ENCODE measurements around the gene ENTPD3.

ENTPD3 gene

GRCh38 chr3:40464339-40465110 lies 77.5 kb downstream of the ENTPD3 start:
- POLR2A ChIA-PET: interaction anchor here (0.6 to 2.9 kb wide), 2 partner anchors 13 to 1489 kb away, joined by 3 to 8 read pairs; partner anchors contain the start of gene ZNF619
- H3K27ac ChIP-seq (ENCODE audit: insufficient read depth in 1 of 2, low read depth in 1 of 2, low read length in 2 of 2, poor library complexity in 1 of 2, severe bottlenecking in 2 of 2): peak overlapping the region in 1 of 2 experiments; percentile 35
- peak in 1 of 3 donors; percentile 39 for DNase-seq
- H3K9me3 ChIP-seq (ENCODE audit: control extremely low read depth in 1 of 5, control insufficient read depth in 4 of 5, insufficient read depth in 2 of 5, low read depth in 1 of 5, low read length in 4 of 5): no peaks in the 10 kb centered on the region
- CTCF ChIA-PET: interaction anchor here (0.5 to 1.3 kb wide), 2 partner anchors 40 to 45 kb away, joined by 3 read pairs; no protein-coding TSS in a partner anchor
- H3K4me1 ChIP-seq (ENCODE audit: control extremely low read depth in 1 of 4, control insufficient read depth in 4 of 4, insufficient read depth in 4 of 4, low read length in 3 of 4): no peaks in the 10 kb centered on the region
- peaks cover 20 to 65% (median 44%) of the 10 kb centered on the region in 4 experiments for H3K36me3 ChIP-seq (ENCODE audit: control insufficient read depth in 4 of 4, insufficient read depth in 4 of 4, low read length in 3 of 4)
- WGBS (ENCODE audit: insufficient coverage): 48% methylated on average over 8 of the region's 9 CpGs
- no peak overlapping the region for H3K4me3 ChIP-seq (ENCODE audit: control insufficient read depth in 1 of 7, extremely low read depth in 1 of 7, insufficient read depth in 4 of 7, low read depth in 2 of 7, low read length in 6 of 7)
- H3K27me3 ChIP-seq (replicated peaks in 2 of 5; ENCODE audit: control insufficient read depth in 4 of 5, insufficient read depth in 5 of 5, low read length in 4 of 5): no peaks in the 10 kb centered on the region

GRCh38 chr3:40465111-40465407 lies 78.1 kb downstream of the ENTPD3 start:
- ChIA-PET CTCF (no interaction called here), POLR2A (interaction anchor here (0.6 to 2.9 kb wide), 2 partner anchors 12 to 1488 kb away, joined by 3 to 8 read pairs; partner anchors contain the start of gene ZNF619)
- no peak for DNase-seq
- Histone ChIP-seq H3K4me1 (ENCODE audit: control extremely low read depth in 1 of 4, control insufficient read depth in 4 of 4, insufficient read depth in 4 of 4, low read length in 3 of 4) (no peaks in the 10 kb centered on the region), H3K36me3 (ENCODE audit: control insufficient read depth in 4 of 4, insufficient read depth in 4 of 4, low read length in 3 of 4) (peaks cover 17 to 61% (median 40%) of the 10 kb centered on the region in 4 experiments), H3K4me3 (ENCODE audit: control insufficient read depth in 1 of 7, extremely low read depth in 1 of 7, insufficient read depth in 4 of 7, low read depth in 2 of 7, low read length in 6 of 7) (no peak overlapping the region), H3K27me3 (replicated peaks in 2 of 5; ENCODE audit: control insufficient read depth in 4 of 5, insufficient read depth in 5 of 5, low read length in 4 of 5) (no peaks in the 10 kb centered on the region), H3K9me3 (ENCODE audit: control extremely low read depth in 1 of 5, control insufficient read depth in 4 of 5, insufficient read depth in 2 of 5, low read depth in 1 of 5, low read length in 4 of 5) (no peaks in the 10 kb centered on the region), H3K27ac (ENCODE audit: insufficient read depth in 1 of 2, low read depth in 1 of 2, low read length in 2 of 2, poor library complexity in 1 of 2, severe bottlenecking in 2 of 2) (no peak overlapping the region)
- 97% methylated on average over 4 of the region's 4 CpGs for WGBS (ENCODE audit: insufficient coverage)

- DNase-seq: no peak
Measured at GRCh38 chr3:40465456-40465855, 78.5 kb downstream of the ENTPD3 start.

GRCh38 chr3:40468018-40468417 lies 81.0 kb downstream of the ENTPD3 start:
- Histone ChIP-seq H3K4me3 (ENCODE audit: control insufficient read depth in 1 of 7, extremely low read depth in 1 of 7, insufficient read depth in 4 of 7, low read depth in 2 of 7, low read length in 6 of 7) (no peak overlapping the region), H3K9me3 (ENCODE audit: control extremely low read depth in 1 of 5, control insufficient read depth in 4 of 5, insufficient read depth in 2 of 5, low read depth in 1 of 5, low read length in 4 of 5) (no peaks in the 10 kb centered on the region), H3K27me3 (replicated peaks in 2 of 5; ENCODE audit: control insufficient read depth in 4 of 5, insufficient read depth in 5 of 5, low read length in 4 of 5) (no peaks in the 10 kb centered on the region), H3K4me1 (ENCODE audit: control extremely low read depth in 1 of 4, control insufficient read depth in 4 of 4, insufficient read depth in 4 of 4, low read length in 3 of 4) (no peaks in the 10 kb centered on the region), H3K27ac (ENCODE audit: insufficient read depth in 1 of 2, low read depth in 1 of 2, low read length in 2 of 2, poor library complexity in 1 of 2, severe bottlenecking in 2 of 2) (no peak overlapping the region), H3K36me3 (ENCODE audit: control insufficient read depth in 4 of 4, insufficient read depth in 4 of 4, low read length in 3 of 4) (peaks cover 11 to 37% (median 23%) of the 10 kb centered on the region in 4 experiments)
- ChIA-PET POLR2A (no interaction called here), CTCF (interaction anchor here (1.6 kb wide), 1 partner anchor 38 kb away, joined by 3 read pairs; the partner anchor contains the start of gene ZNF620)
- 93% methylated on average over 3 of the region's 4 CpGs for WGBS (ENCODE audit: insufficient coverage)
- no peak for DNase-seq

More at GRCh38 chr3:40465456-40465855, 78.5 kb downstream of the ENTPD3 start:
- no peak overlapping the region for H3K27ac ChIP-seq (ENCODE audit: insufficient read depth in 1 of 2, low read depth in 1 of 2, low read length in 2 of 2, poor library complexity in 1 of 2, severe bottlenecking in 2 of 2)
- no peak overlapping the region for H3K4me3 ChIP-seq (ENCODE audit: control insufficient read depth in 1 of 7, extremely low read depth in 1 of 7, insufficient read depth in 4 of 7, low read depth in 2 of 7, low read length in 6 of 7)
- H3K4me1 ChIP-seq (ENCODE audit: control extremely low read depth in 1 of 4, control insufficient read depth in 4 of 4, insufficient read depth in 4 of 4, low read length in 3 of 4): no peaks in the 10 kb centered on the region
- no peaks in the 10 kb centered on the region for H3K27me3 ChIP-seq (replicated peaks in 2 of 5; ENCODE audit: control insufficient read depth in 4 of 5, insufficient read depth in 5 of 5, low read length in 4 of 5)
- ChIA-PET POLR2A (interaction anchor here (0.6 to 2.9 kb wide), 2 partner anchors 12 to 1488 kb away, joined by 3 to 8 read pairs; partner anchors contain the start of gene ZNF619), CTCF (no interaction called here)
- 100% methylated on average over 1 of the region's 2 CpGs for WGBS (ENCODE audit: insufficient coverage)
- peaks cover 15 to 57% (median 37%) of the 10 kb centered on the region in 4 experiments for H3K36me3 ChIP-seq (ENCODE audit: control insufficient read depth in 4 of 4, insufficient read depth in 4 of 4, low read length in 3 of 4)
- H3K9me3 ChIP-seq (ENCODE audit: control extremely low read depth in 1 of 5, control insufficient read depth in 4 of 5, insufficient read depth in 2 of 5, low read depth in 1 of 5, low read length in 4 of 5): no peaks in the 10 kb centered on the region

- Histone ChIP-seq H3K9me3 (ENCODE audit: control extremely low read depth in 1 of 5, control insufficient read depth in 4 of 5, insufficient read depth in 2 of 5, low read depth in 1 of 5, low read length in 4 of 5) (no peaks in the 10 kb centered on the region), H3K27ac (ENCODE audit: insufficient read depth in 1 of 2, low read depth in 1 of 2, low read length in 2 of 2, poor library complexity in 1 of 2, severe bottlenecking in 2 of 2) (no peak overlapping the region), H3K36me3 (ENCODE audit: control insufficient read depth in 4 of 4, insufficient read depth in 4 of 4, low read length in 3 of 4) (peaks cover 2 to 10% (median 5%) of the 10 kb centered on the region in 4 experiments), H3K27me3 (replicated peaks in 2 of 5; ENCODE audit: control insufficient read depth in 4 of 5, insufficient read depth in 5 of 5, low read length in 4 of 5) (no peaks in the 10 kb centered on the region), H3K4me3 (ENCODE audit: control insufficient read depth in 1 of 7, extremely low read depth in 1 of 7, insufficient read depth in 4 of 7, low read depth in 2 of 7, low read length in 6 of 7) (no peak overlapping the region), H3K4me1 (ENCODE audit: control extremely low read depth in 1 of 4, control insufficient read depth in 4 of 4, insufficient read depth in 4 of 4, low read length in 3 of 4) (no peaks in the 10 kb centered on the region)
- WGBS (ENCODE audit: insufficient coverage): no CpG with 5 or more reads among the region's 4 CpGs
- ChIA-PET POLR2A (no interaction called here), CTCF (interaction anchor here (0.6 kb wide), 1 partner anchor 43 kb away, joined by 3 read pairs; no protein-coding TSS in a partner anchor)
- no peak for DNase-seq
Measured at GRCh38 chr3:40470701-40471100, 83.7 kb downstream of the ENTPD3 start.

- Histone ChIP-seq H3K27ac (ENCODE audit: insufficient read depth in 1 of 2, low read depth in 1 of 2, low read length in 2 of 2, poor library complexity in 1 of 2, severe bottlenecking in 2 of 2) (peak within 1 kb of the TSS; percentile 88 to 95), H3K9me3 (ENCODE audit: control extremely low read depth in 1 of 5, control insufficient read depth in 4 of 5, insufficient read depth in 2 of 5, low read depth in 1 of 5, low read length in 4 of 5) (no peaks in the 10 kb centered on the region), H3K4me1 (ENCODE audit: control extremely low read depth in 1 of 4, control insufficient read depth in 4 of 4, insufficient read depth in 4 of 4, low read length in 3 of 4) (peaks cover 3 to 13% (median 6%) of the 10 kb centered on the region in 4 experiments), H3K27me3 (replicated peaks in 2 of 5; ENCODE audit: control insufficient read depth in 4 of 5, insufficient read depth in 5 of 5, low read length in 4 of 5) (no peaks in the 10 kb centered on the region), H3K4me3 (ENCODE audit: control insufficient read depth in 1 of 7, extremely low read depth in 1 of 7, insufficient read depth in 4 of 7, low read depth in 2 of 7, low read length in 6 of 7) (peak within 1 kb of the TSS; percentile 91 to 94 (median 93)), H3K36me3 (ENCODE audit: control insufficient read depth in 4 of 4, insufficient read depth in 4 of 4, low read length in 3 of 4) (peaks cover 1 to 22% (median 15%) of the 10 kb centered on the region in 4 experiments)
- ChIA-PET POLR2A (interaction anchor here (1.9 kb wide), 1 partner anchor 12 kb away, joined by 8 read pairs; no protein-coding TSS in a partner anchor), CTCF (interaction anchor here (1.6 kb wide), 1 partner anchor 14 kb away, joined by 4 read pairs; no protein-coding TSS in a partner anchor)
- WGBS (ENCODE audit: insufficient coverage): 1% methylated on average over 30 of the region's 48 CpGs
- peak; percentile 71 to 80 (median 79) for DNase-seq
Measured at GRCh38 chr3:40476478-40477470, 89.8 kb downstream of the ENTPD3 start, which contains the start of gene ZNF619. Gene ZNF619 (plus strand): TSS chr3:40477122. CDS start chr3:40477980, 858 bp downstream.
